PFSK-1 (cell line): ENCODE measurements around the gene CORO2B.

Source experiments
- TAF1 ChIP-seq: IDR thresholded peaks from 2 replicates; pipeline ENCODE4 v1.6.1; 2012; ENCODE audit warnings: low read length, control low read depth, borderline replicate concordance; ENCODE audit not compliant: insufficient read depth
- TF ChIP-seq, protein P1 (sequence below), 2 experiments: IDR thresholded peaks; 2 replicates each; pipeline versions ENCODE4 v1.6.1 to v1.8.0; 2011 to 2012; ENCODE audit warnings: low read depth in 2 of 2, low read length in 2 of 2, control low read depth in 1 of 2, inconsistent platforms in 1 of 2, mild to moderate bottlenecking in 1 of 2, moderate library complexity in 1 of 2; ENCODE audit not compliant: insufficient read depth in 1 of 2

DNA sequence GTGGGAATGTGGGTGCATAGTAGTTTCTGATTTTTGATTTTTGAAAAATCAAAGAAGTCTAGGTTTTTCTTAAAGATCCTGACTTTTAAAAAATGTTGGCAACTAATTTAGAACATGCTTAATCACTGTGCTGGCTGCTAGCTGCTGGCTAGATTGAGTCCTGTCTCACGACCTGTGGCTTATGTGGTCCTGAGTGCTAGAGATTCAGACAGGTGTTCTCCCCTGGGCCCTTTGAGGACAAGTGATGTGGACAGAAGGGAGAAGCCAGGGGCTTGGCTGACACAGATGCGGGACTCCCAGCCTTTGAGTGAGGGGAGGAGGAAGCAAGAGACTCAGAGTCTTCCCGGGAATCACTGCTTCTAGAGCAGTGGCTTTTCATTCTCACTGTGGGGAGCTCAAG is 47.5 kb downstream of the CORO2B start:
- TF ChIP-seq, protein P1, sequence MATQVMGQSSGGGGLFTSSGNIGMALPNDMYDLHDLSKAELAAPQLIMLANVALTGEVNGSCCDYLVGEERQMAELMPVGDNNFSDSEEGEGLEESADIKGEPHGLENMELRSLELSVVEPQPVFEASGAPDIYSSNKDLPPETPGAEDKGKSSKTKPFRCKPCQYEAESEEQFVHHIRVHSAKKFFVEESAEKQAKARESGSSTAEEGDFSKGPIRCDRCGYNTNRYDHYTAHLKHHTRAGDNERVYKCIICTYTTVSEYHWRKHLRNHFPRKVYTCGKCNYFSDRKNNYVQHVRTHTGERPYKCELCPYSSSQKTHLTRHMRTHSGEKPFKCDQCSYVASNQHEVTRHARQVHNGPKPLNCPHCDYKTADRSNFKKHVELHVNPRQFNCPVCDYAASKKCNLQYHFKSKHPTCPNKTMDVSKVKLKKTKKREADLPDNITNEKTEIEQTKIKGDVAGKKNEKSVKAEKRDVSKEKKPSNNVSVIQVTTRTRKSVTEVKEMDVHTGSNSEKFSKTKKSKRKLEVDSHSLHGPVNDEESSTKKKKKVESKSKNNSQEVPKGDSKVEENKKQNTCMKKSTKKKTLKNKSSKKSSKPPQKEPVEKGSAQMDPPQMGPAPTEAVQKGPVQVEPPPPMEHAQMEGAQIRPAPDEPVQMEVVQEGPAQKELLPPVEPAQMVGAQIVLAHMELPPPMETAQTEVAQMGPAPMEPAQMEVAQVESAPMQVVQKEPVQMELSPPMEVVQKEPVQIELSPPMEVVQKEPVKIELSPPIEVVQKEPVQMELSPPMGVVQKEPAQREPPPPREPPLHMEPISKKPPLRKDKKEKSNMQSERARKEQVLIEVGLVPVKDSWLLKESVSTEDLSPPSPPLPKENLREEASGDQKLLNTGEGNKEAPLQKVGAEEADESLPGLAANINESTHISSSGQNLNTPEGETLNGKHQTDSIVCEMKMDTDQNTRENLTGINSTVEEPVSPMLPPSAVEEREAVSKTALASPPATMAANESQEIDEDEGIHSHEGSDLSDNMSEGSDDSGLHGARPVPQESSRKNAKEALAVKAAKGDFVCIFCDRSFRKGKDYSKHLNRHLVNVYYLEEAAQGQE (IDR thresholded peaks at IDR 0.05; ENCODE audit: insufficient read depth in 1 of 2, low read depth in 2 of 2, low read length in 2 of 2): no peak
- no peak for TF ChIP-seq TAF1
